Gastrocnemius medialis (tissue), 4 donors: ENCODE data around the gene SASH1.

Experiments
- CTCF ChIP-seq, 5 experiments: fragments of 450-650 bp in 3 of 5; fragments of 200-600 bp in 2 of 5; sonication (generic) in 2 of 5; IDR thresholded peaks in 4 of 5; conservative IDR thresholded peaks in 1 of 5; 1 replicate in 4 of 5; 2 replicates in 1 of 5; pipeline ENCODE4 v1.5.1; 2016 to 2019; ENCODE audit warnings: antibody characterized with exemption in 5 of 5, mild to moderate bottlenecking in 3 of 5, moderate library complexity in 3 of 5
- POLR2A ChIP-seq, 2 donors: fragments of 450-650 bp; IDR thresholded peaks; one replicate each; pipeline ENCODE4 v1.6.1; 2017; ENCODE audit warnings: antibody characterized with exemption in 2 of 2, mild to moderate bottlenecking in 2 of 2, moderate library complexity in 2 of 2

- TF ChIP-seq CTCF (IDR thresholded peaks at IDR 0.05 in 4 of 5, conservative IDR thresholded peaks at IDR 0.05 in 1 of 5) (no peak), POLR2A (IDR thresholded peaks at IDR 0.05) (no peak)
Measured at GRCh38 chr6:148595550-148595949, 252.9 kb downstream of the SASH1 start.
